Measurements from ENCODE around the gene ACOT4.

Gene ACOT4

GRCh38 chr14:73619524-73619923, 27.9 kb downstream of the ACOT4 start:
- Histone ChIP-seq H2BK5ac (ENCODE audit: low read depth, low read length, poor library complexity, severe bottlenecking) (no peak overlapping the region), H3K9me3 (ENCODE audit: control insufficient read depth, low read length) (no peaks in the 10 kb centered on the region), H4K8ac (ENCODE audit: low read length) (no peak overlapping the region), H3K27me3 (ENCODE audit: control insufficient read depth in 1 of 2, insufficient read depth in 1 of 2, low read length in 2 of 2) (peaks cover 0 to 4% of the 10 kb centered on the region in 2 experiments), H3K14ac (ENCODE audit: low read length in 2 of 2) (no peak overlapping the region), H3K79me1 (replicated peaks; ENCODE audit: low read length, poor library complexity, severe bottlenecking) (no peaks in the 10 kb centered on the region), H2AFZ (ENCODE audit: low read depth, low read length) (no peak overlapping the region), H3K4ac (ENCODE audit: low read depth in 1 of 2, low read length in 2 of 2) (no peak overlapping the region), H3K4me3 (ENCODE audit: insufficient read depth in 1 of 2, low read depth in 1 of 2, low read length in 2 of 2) (no peak overlapping the region), H3K36me3 (ENCODE audit: control insufficient read depth in 1 of 2, insufficient read depth in 2 of 2, low read depth in 1 of 2, low read length in 2 of 2) (no peaks in the 10 kb centered on the region), H3K18ac (ENCODE audit: low read depth in 1 of 2, low read length in 2 of 2) (no peak overlapping the region), H3K23ac (ENCODE audit: low read length in 2 of 2) (no peak overlapping the region), H2BK120ac (ENCODE audit: low read depth, low read length) (no peak overlapping the region), H3K9ac (ENCODE audit: low read length) (no peak overlapping the region), H3K4me1 (ENCODE audit: control insufficient read depth, insufficient read depth, low read depth, low read length) (peaks cover 2% of the 10 kb centered on the region), H4K91ac (ENCODE audit: low read length) (no peak overlapping the region), H3K27ac (ENCODE audit: low read length, poor library complexity, severe bottlenecking) (no peak overlapping the region), H3K4me2 (ENCODE audit: low read length, poor library complexity, severe bottlenecking) (no peak overlapping the region), H2BK15ac (ENCODE audit: low read depth, poor library complexity, severe bottlenecking) (no peak overlapping the region), H2AK5ac (ENCODE audit: low read length, severe bottlenecking) (no peak overlapping the region), H2BK12ac (ENCODE audit: low read length in 2 of 2) (no peak overlapping the region)
- no peak for DNase-seq
- WGBS = 79% methylated on average over 1 of the region's 1 CpG

DNA sequence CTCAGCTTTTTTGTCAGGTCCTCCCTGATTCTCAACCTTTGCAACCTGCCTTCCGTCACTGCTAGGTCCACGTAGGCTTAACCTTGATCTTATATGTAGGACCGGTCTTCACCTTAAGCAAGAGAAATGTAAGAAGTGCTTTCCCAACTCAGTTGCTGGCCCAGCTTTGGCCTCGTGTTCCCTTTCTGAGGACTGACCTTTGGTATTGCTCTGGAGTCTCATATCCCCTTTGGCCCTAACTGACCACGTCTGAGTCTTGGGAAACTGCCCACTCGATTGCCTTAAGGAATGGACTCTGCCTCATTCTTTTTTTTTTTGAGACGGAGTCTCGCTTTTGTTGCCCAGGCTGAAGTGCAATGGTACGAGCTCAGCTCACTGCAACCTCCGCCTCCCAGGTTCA, 28.6 kb downstream of the ACOT4 start:
- Histone ChIP-seq H3K9ac (ENCODE audit: low read length) (no peak overlapping the region), H2AK5ac (ENCODE audit: low read length, severe bottlenecking) (no peak overlapping the region), H3K4me2 (ENCODE audit: low read length, poor library complexity, severe bottlenecking) (no peak overlapping the region), H3K79me1 (replicated peaks; ENCODE audit: low read length, poor library complexity, severe bottlenecking) (no peaks in the 10 kb centered on the region), H2BK12ac (ENCODE audit: low read length in 2 of 2) (no peak overlapping the region), H2BK15ac (ENCODE audit: low read depth, poor library complexity, severe bottlenecking) (no peak overlapping the region), H2BK120ac (ENCODE audit: low read depth, low read length) (no peak overlapping the region), H3K4me1 (ENCODE audit: control insufficient read depth, insufficient read depth, low read depth, low read length) (peaks cover 2% of the 10 kb centered on the region), H3K9me3 (ENCODE audit: control insufficient read depth, low read length) (no peaks in the 10 kb centered on the region), H2BK5ac (ENCODE audit: low read depth, low read length, poor library complexity, severe bottlenecking) (no peak overlapping the region), H3K36me3 (ENCODE audit: control insufficient read depth in 1 of 2, insufficient read depth in 2 of 2, low read depth in 1 of 2, low read length in 2 of 2) (no peaks in the 10 kb centered on the region), H3K14ac (ENCODE audit: low read length in 2 of 2) (no peak overlapping the region), H4K91ac (ENCODE audit: low read length) (no peak overlapping the region), H3K23ac (ENCODE audit: low read length in 2 of 2) (no peak overlapping the region), H3K4me3 (ENCODE audit: insufficient read depth in 1 of 2, low read depth in 1 of 2, low read length in 2 of 2) (no peak overlapping the region), H3K18ac (ENCODE audit: low read depth in 1 of 2, low read length in 2 of 2) (no peak overlapping the region), H2AFZ (ENCODE audit: low read depth, low read length) (no peak overlapping the region), H4K8ac (ENCODE audit: low read length) (no peak overlapping the region), H3K27ac (ENCODE audit: low read length, poor library complexity, severe bottlenecking) (no peak overlapping the region), H3K4ac (ENCODE audit: low read depth in 1 of 2, low read length in 2 of 2) (no peak overlapping the region), H3K27me3 (ENCODE audit: control insufficient read depth in 1 of 2, insufficient read depth in 1 of 2, low read length in 2 of 2) (peaks cover 0 to 4% of the 10 kb centered on the region in 2 experiments)
- DNase-seq = no peak
- WGBS = 90% methylated on average over 10 of the region's 10 CpGs

- peaks cover 1% of the 10 kb centered on the region for H3K4me1 ChIP-seq (ENCODE audit: control insufficient read depth, insufficient read depth, low read depth, low read length)
- H4K8ac ChIP-seq (ENCODE audit: low read length) = no peak overlapping the region
- H3K23ac ChIP-seq (ENCODE audit: low read length in 2 of 2) = no peak overlapping the region
- no peak overlapping the region for H2BK120ac ChIP-seq (ENCODE audit: low read depth, low read length)
- H2BK12ac ChIP-seq (ENCODE audit: low read length in 2 of 2) = no peak overlapping the region
- H3K27me3 ChIP-seq (ENCODE audit: control insufficient read depth in 1 of 2, insufficient read depth in 1 of 2, low read length in 2 of 2) = peaks cover 0 to 4% of the 10 kb centered on the region in 2 experiments
- H2AFZ ChIP-seq (ENCODE audit: low read depth, low read length) = no peak overlapping the region
- no peak overlapping the region for H2AK5ac ChIP-seq (ENCODE audit: low read length, severe bottlenecking)
- H3K14ac ChIP-seq (ENCODE audit: low read length in 2 of 2) = no peak overlapping the region
- H3K4me3 ChIP-seq (ENCODE audit: insufficient read depth in 1 of 2, low read depth in 1 of 2, low read length in 2 of 2) = no peak overlapping the region
- no peak overlapping the region for H3K4ac ChIP-seq (ENCODE audit: low read depth in 1 of 2, low read length in 2 of 2)
- H4K91ac ChIP-seq (ENCODE audit: low read length) = no peak overlapping the region
- H3K36me3 ChIP-seq (ENCODE audit: control insufficient read depth in 1 of 2, insufficient read depth in 2 of 2, low read depth in 1 of 2, low read length in 2 of 2) = no peaks in the 10 kb centered on the region
- no peak overlapping the region for H3K4me2 ChIP-seq (ENCODE audit: low read length, poor library complexity, severe bottlenecking)
- no peaks in the 10 kb centered on the region for H3K9me3 ChIP-seq (ENCODE audit: control insufficient read depth, low read length)
- no peak overlapping the region for H2BK5ac ChIP-seq (ENCODE audit: low read depth, low read length, poor library complexity, severe bottlenecking)
- no peak overlapping the region for H3K9ac ChIP-seq (ENCODE audit: low read length)
- 90% methylated on average over 4 of the region's 4 CpGs for WGBS
- H3K27ac ChIP-seq (ENCODE audit: low read length, poor library complexity, severe bottlenecking) = no peak overlapping the region
- no peak for DNase-seq
- no peak overlapping the region for H2BK15ac ChIP-seq (ENCODE audit: low read depth, poor library complexity, severe bottlenecking)
- H3K18ac ChIP-seq (ENCODE audit: low read depth in 1 of 2, low read length in 2 of 2) = no peak overlapping the region
- no peaks in the 10 kb centered on the region for H3K79me1 ChIP-seq (replicated peaks; ENCODE audit: low read length, poor library complexity, severe bottlenecking)
Observed at GRCh38 chr14:73623504-73624054, 31.9 kb downstream of the ACOT4 start.

GRCh38 chr14:73625706-73626105, 34.0 kb downstream of the ACOT4 start:
- Histone ChIP-seq H2BK120ac (ENCODE audit: low read depth, low read length) (no peak overlapping the region), H3K14ac (ENCODE audit: low read length in 2 of 2) (no peak overlapping the region), H2AK5ac (ENCODE audit: low read length, severe bottlenecking) (no peak overlapping the region), H3K9ac (ENCODE audit: low read length) (no peak overlapping the region), H3K4me3 (ENCODE audit: insufficient read depth in 1 of 2, low read depth in 1 of 2, low read length in 2 of 2) (no peak overlapping the region), H3K27ac (ENCODE audit: low read length, poor library complexity, severe bottlenecking) (no peak overlapping the region), H3K4me1 (ENCODE audit: control insufficient read depth, insufficient read depth, low read depth, low read length) (peaks cover 1% of the 10 kb centered on the region), H3K4me2 (ENCODE audit: low read length, poor library complexity, severe bottlenecking) (no peak overlapping the region), H3K9me3 (ENCODE audit: control insufficient read depth, low read length) (no peaks in the 10 kb centered on the region), H3K4ac (ENCODE audit: low read depth in 1 of 2, low read length in 2 of 2) (no peak overlapping the region), H2BK5ac (ENCODE audit: low read depth, low read length, poor library complexity, severe bottlenecking) (no peak overlapping the region), H3K27me3 (ENCODE audit: control insufficient read depth in 1 of 2, insufficient read depth in 1 of 2, low read length in 2 of 2) (peaks cover 0 to 4% of the 10 kb centered on the region in 2 experiments), H3K79me1 (replicated peaks; ENCODE audit: low read length, poor library complexity, severe bottlenecking) (no peaks in the 10 kb centered on the region), H3K23ac (ENCODE audit: low read length in 2 of 2) (no peak overlapping the region), H3K36me3 (ENCODE audit: control insufficient read depth in 1 of 2, insufficient read depth in 2 of 2, low read depth in 1 of 2, low read length in 2 of 2) (no peaks in the 10 kb centered on the region), H3K18ac (ENCODE audit: low read depth in 1 of 2, low read length in 2 of 2) (no peak overlapping the region), H4K91ac (ENCODE audit: low read length) (no peak overlapping the region), H2BK15ac (ENCODE audit: low read depth, poor library complexity, severe bottlenecking) (no peak overlapping the region), H2BK12ac (ENCODE audit: low read length in 2 of 2) (no peak overlapping the region), H4K8ac (ENCODE audit: low read length) (no peak overlapping the region), H2AFZ (ENCODE audit: low read depth, low read length) (no peak overlapping the region)
- WGBS = 87% methylated on average over 1 of the region's 1 CpG
- DNase-seq = no peak

All from mesenchymal stem cell (in vitro differentiated cells and primary cell).